Embryonic facial prominence (tissue), 1 donor: ENCODE measurements around the gene LRRC37A3.
"Not testable (repeated sequence)": the region's sequence is repeated elsewhere in the genome, so short reads cannot be mapped to it uniquely, and the experiment has no call there.

ENCODE experiments used
- DNase-seq: peaks from one replicate; pipeline ENCODE4 v3.0.0-alpha.2; 2016; ENCODE audit errors: extremely low spot score

LRRC37A3 gene

DNA sequence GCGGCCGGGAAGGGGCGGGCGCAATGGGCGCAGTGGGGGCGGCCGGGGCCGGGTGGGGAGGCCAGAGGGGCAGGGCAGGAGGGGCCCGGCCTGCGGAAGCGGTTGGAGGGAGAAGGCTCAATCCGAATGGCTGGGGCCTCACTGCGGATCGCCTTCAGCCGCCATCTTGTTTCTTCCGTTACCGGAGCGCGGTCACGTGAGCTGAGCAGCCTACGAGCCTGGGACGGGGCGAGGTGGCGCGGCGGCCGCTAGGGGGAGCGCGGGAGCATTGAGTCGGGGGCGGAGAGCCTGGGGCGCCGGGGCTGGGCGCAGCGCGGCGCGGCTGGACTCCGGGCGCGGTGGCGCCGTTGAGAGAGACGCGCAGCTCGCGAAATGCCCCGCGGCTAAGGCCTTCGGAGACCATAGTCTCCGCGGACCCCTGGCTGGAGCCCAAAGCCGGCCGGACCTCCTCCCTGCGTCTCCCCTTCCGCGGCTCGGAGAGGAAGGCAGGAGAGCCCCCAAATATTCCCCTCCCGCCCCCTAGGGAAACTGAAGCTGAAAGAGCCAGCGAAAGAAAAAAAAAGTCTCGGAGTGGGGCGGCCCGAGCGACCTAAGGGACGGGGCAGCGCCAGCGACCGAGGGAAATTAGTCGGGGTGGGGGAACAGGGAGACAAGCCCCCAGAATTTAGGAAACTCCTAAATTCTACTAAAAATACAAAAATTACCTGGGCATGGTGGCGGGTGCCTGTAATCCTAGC is at the start of gene LRRC37A3:
Gene LRRC37A3 (minus strand): TSS at position 190 of the 737 bp plus-strand sequence. CDS start 22,221 bp downstream, outside the sequence.
- peak; percentile 76 for DNase-seq

DNA sequence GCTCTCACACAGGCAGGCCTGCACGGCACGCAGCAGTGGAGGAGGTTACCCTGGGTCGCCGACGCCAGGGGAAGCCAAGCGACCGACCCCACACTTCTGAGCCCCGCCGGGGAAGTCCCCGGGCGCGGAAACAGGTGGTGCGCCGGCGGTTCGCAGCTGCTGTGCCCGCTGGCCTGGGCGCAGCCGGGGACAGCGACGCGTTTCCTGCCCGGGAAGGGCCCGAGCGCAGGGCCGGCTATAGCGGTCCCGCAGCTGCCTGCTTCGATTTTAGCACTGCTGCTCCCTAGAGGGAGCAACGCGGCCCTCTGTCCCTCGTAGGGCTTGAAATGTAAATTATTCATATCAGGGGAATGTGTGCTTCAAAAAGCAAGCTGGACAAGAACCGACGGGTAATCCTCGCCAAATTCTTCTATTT is 46.6 kb upstream of the LRRC37A3 start:
- not testable (repeated sequence) for DNase-seq

- not testable (repeated sequence) for DNase-seq
Measured at GRCh38 chr17:64965256-64965872, 46.1 kb upstream of the LRRC37A3 start.

DNA sequence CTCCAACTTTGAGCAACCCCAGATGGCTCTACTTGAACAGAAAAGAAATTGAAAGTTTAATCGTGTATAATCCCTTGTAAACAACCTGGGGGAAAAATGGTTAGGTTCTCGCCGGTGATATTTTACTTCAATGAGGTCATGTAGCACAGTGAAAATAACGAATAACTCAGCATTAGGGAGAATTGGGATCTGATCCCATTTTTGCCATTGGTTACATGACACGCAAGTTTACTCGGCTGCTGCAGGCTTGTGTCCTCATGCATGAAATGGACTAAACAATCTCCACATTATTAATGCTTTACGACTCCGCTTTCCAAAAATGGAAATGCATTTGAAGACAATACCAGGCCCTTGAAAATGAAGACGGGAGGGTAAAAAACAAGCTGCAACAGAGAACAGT is 45.5 kb upstream of the LRRC37A3 start:
- no peak for DNase-seq

- not testable (repeated sequence) for DNase-seq
Measured at GRCh38 chr17:64963814-64964213, 44.5 kb upstream of the LRRC37A3 start.

DNA sequence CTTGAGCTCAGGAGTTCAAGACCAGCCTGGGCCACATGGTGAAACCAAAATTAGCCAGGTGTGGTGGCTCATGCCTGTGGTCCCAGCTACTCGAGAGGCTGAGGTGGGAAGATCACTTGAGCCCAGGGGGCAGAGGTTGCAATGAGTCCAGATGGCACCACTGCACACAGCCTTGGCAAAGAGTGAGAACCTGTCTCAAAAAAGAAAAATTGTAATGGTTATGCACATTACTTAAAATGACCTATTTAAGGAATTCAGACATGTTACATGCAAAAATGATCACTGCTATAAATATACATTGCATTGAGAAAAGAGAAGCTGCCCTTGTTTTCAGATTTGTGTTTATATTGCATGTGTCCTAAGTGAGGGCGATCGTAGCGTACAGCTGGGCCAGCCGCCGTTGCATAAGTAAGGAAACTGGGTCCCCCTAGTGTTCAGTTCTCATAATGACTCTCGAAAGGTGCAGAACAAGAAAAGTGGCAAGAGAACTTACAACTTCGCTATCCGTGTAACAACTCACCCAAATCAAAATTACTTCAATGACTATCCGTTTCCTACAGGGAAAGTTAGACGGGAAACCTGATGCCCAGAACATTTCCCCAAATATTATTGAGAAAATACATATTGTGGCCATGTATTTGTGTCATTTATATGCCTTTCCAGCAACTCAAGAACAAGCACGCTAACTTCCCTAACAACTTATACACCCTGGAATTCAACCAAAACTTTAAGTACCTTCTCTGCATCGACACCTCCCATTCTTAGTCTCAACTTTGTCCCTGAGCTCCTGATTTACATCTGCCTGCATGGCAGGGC is 42.5 kb upstream of the LRRC37A3 start:
- DNase-seq, result peak; percentile 32

DNA sequence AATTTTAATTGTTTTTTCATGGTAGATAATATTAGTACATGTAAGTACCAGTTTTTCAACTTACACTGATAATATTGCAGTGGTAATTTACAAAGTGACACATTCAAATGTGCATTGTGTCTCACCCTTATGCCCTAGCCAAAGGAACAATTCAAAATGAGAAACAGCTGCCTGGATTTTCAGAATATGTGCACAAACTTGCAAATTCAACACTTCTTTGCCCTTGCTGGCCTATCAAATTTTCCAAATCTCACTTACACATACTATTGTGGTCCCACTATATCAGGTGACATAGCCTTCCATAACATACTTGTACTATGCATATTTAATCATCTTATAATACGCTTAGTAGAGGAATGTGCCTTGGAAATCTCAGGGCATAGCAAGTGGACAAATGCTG is 32.6 kb upstream of the LRRC37A3 start:
- no peak for DNase-seq

GRCh38 chr17:64950871-64951270 is 31.6 kb upstream of the LRRC37A3 start:
- DNase-seq, result no peak

DNA sequence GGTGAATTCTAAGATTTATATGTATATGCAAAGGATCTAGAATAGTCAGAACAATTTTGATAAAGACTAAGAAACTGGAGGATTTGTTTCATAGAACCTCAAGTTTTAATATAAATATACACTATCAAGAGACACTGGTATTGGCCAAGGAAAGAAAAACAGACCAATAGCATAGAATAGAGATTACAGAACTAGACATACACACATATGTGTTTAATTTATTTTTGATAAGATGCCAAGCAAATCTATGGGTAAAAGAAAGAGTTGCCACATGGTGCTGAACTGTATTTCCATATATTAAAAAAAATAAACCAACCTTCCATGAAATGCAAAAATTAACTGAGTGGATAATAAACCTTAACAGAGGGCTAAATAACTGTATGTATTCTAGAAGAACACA is 27.9 kb upstream of the LRRC37A3 start:
- no peak for DNase-seq

GRCh38 chr17:64941761-64942160 is 22.5 kb upstream of the LRRC37A3 start:
- no peak for DNase-seq

- DNase-seq, result no peak
Measured at GRCh38 chr17:64941045-64941444, 21.8 kb upstream of the LRRC37A3 start.

GRCh38 chr17:64940055-64940454 is 20.8 kb upstream of the LRRC37A3 start:
- DNase-seq, result no peak

- no peak for DNase-seq
Measured at GRCh38 chr17:64938925-64939474, 19.7 kb upstream of the LRRC37A3 start.

- no peak for DNase-seq
Measured at GRCh38 chr17:64938290-64938689, 19.0 kb upstream of the LRRC37A3 start.

DNA sequence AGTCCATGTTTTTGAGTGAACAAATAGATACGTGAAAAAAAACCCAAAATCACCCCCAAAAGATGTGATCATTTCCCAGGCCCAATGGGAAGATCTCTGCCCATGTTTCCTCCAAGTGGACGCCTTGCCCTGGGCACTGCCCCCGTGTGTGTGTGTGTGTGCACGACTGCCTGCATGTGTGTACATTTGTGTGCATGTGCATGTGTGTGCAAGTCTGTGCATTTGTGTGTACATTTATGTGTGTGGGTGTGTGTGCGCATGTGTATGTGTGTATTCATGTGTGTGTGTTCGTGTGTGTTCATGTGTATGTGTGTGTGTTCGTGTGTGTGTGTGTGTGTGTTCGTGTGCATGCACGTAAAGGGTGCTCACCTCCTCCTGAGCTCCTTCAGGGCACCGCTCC is 16.8 kb upstream of the LRRC37A3 start:
- no peak for DNase-seq

DNA sequence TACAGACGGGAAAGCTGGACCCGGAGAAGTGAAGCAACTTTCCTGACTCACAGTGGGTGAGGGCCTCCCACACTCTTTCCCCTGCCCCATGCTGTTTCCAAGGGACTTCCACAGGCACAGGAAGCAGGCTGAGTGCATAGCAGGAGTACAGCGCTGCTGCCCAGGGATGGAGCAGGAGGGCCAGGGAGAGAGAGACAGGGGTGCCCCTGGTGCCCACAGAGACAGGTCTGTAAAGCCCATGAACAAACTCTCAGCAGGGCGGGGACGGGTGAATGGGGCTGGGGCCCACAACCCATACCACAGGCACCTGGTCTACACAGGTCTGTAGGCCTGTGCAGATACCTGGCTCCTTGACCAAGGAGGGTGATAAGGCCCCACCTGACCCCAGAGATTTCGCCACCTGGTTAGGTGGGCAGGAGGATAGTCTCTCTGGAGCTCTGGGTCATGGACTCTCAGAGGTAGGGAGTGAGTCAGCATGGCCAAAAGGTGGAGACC is 15.1 kb upstream of the LRRC37A3 start:
- DNase-seq, result not testable (repeated sequence)

DNA sequence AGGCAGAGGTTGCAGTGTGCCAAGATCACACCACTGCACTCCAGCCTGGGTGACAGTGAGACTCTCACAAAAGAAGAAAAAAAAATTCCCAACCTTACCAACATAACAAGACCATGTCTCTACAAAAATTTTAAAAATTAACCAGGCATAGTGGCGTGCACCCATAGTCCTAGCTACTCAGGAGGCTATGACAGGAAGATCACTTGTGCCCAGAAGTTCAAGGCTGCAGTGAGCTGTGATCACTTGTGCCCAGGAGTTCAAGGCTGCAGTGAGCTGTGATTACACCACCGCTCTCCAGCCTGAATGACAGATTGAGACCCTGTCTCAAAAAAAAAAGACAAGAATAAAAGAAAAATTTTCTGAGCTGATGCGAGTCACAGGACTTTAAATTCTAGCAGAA is 13.6 kb upstream of the LRRC37A3 start:
- DNase-seq, result not testable (repeated sequence)

GRCh38 chr17:64930374-64930773 is 11.1 kb upstream of the LRRC37A3 start:
- not testable (repeated sequence) for DNase-seq

- not testable (repeated sequence) for DNase-seq
Measured at GRCh38 chr17:64929419-64930209, 10.3 kb upstream of the LRRC37A3 start.

GRCh38 chr17:64928701-64929100 is 9.4 kb upstream of the LRRC37A3 start:
- not testable (repeated sequence) for DNase-seq

- DNase-seq, result not testable (repeated sequence)
Measured at GRCh38 chr17:64927444-64927843, 8.2 kb upstream of the LRRC37A3 start.
